Large intestine (tissue), 3 donors: ENCODE results near the gene BCOR. TPM values are rescaled to one million over a fixed set of nuclear protein-coding genes. Genes with fewer than 3 reads are reported as not detected.

Experiments used
- DNase-seq, 2 donors: peaks; one replicate each; pipeline versions ENCODE4 v3.0.0 to v3.0.0-alpha.2; 2013
- H3K27ac ChIP-seq: one replicate; pipeline ENCODE4 v1.5.1; 2013; ENCODE audit warnings: low read length
- H3K27me3 ChIP-seq: 2 replicates; pipeline ENCODE4 v1.6.1; 2013; ENCODE audit warnings: low read length; ENCODE audit not compliant: control insufficient read depth, insufficient read depth
- H3K36me3 ChIP-seq: 2 replicates; pipeline ENCODE4 v1.6.1; 2013; ENCODE audit warnings: low read length; ENCODE audit not compliant: control insufficient read depth, insufficient read depth
- H3K4me1 ChIP-seq: one replicate; pipeline ENCODE4 v1.6.1; 2013; ENCODE audit warnings: low read length; ENCODE audit not compliant: control insufficient read depth, insufficient read depth
- H3K4me3 ChIP-seq: one replicate; pipeline ENCODE4 v1.5.1; 2013; ENCODE audit warnings: low read length
- H3K9me3 ChIP-seq: one replicate; pipeline ENCODE4 v1.6.1; 2013; ENCODE audit warnings: mild to moderate bottlenecking, low read depth, low read length, moderate library complexity; ENCODE audit not compliant: control insufficient read depth
- WGBS: methylation state at CpG from one replicate; pipeline ENCODE4 v1.1.5; 2013; ENCODE audit warnings: low lambda C conversion rate; ENCODE audit not compliant: insufficient coverage; 5-methylcytosine and 5-hydroxymethylcytosine counted together
- polyA plus RNA-seq: library from polyadenylated mRNA; unstranded; fragments of 120-200 nt; gene quantifications from one replicate; pipeline ENCODE4 v1.2.1, GENCODE V29; 2013

Gene BCOR
- polyA plus RNA-seq, 1 donor = 35.3 TPM

- no peak overlapping the region for H3K4me3 ChIP-seq
- no peaks in the 10 kb centered on the region for H3K36me3 ChIP-seq
- WGBS = no CpG with 5 or more reads among the region's 3 CpGs
- no peak overlapping the region for H3K27ac ChIP-seq
- no peaks in the 10 kb centered on the region for H3K9me3 ChIP-seq
- no peaks in the 10 kb centered on the region for H3K27me3 ChIP-seq
- no peak for DNase-seq
- peaks cover 3% of the 10 kb centered on the region for H3K4me1 ChIP-seq
Measured at GRCh38 chrX:40112996-40113395, 15.2 kb upstream of the BCOR start.

GRCh38 chrX:40111868-40112267 lies 14.1 kb upstream of the BCOR start:
- Histone ChIP-seq H3K4me3 (no peak overlapping the region), H3K4me1 (peaks cover 11% of the 10 kb centered on the region), H3K36me3 (no peaks in the 10 kb centered on the region), H3K9me3 (no peaks in the 10 kb centered on the region), H3K27me3 (no peaks in the 10 kb centered on the region), H3K27ac (no peak overlapping the region)
- WGBS = no CpG with 5 or more reads among the region's 4 CpGs
- DNase-seq = no peak

GRCh38 chrX:40109288-40110008 lies 11.7 kb upstream of the BCOR start:
- peak overlapping the region; percentile 46 for H3K4me3 ChIP-seq
- no peaks in the 10 kb centered on the region for H3K9me3 ChIP-seq
- peak in 1 of 2 donors; percentile 46 for DNase-seq
- no peaks in the 10 kb centered on the region for H3K27me3 ChIP-seq
- no CpG with 5 or more reads among the region's 84 CpGs for WGBS
- H3K27ac ChIP-seq = peak overlapping the region; percentile 90
- no peaks in the 10 kb centered on the region for H3K36me3 ChIP-seq
- peaks cover 13% of the 10 kb centered on the region for H3K4me1 ChIP-seq

GRCh38 chrX:40108959-40109287 lies 11.2 kb upstream of the BCOR start:
- DNase-seq = peak in 1 of 2 donors; percentile 85
- H3K4me3 ChIP-seq = peak overlapping the region; percentile 46

GRCh38 chrX:40108162-40108958 lies 10.6 kb upstream of the BCOR start:
- H3K4me1 ChIP-seq = peaks cover 13% of the 10 kb centered on the region
- peak overlapping the region; percentile 90 for H3K27ac ChIP-seq
- WGBS = no CpG with 5 or more reads among the region's 66 CpGs
- H3K27me3 ChIP-seq = no peaks in the 10 kb centered on the region
- no peaks in the 10 kb centered on the region for H3K36me3 ChIP-seq
- DNase-seq = peak in 1 of 2 donors; percentile 88
- peak overlapping the region; percentile 39 for H3K4me3 ChIP-seq
- H3K9me3 ChIP-seq = no peaks in the 10 kb centered on the region

More at GRCh38 chrX:40108959-40109287, 11.2 kb upstream of the BCOR start:
- H3K27me3 ChIP-seq = no peaks in the 10 kb centered on the region
- peaks cover 13% of the 10 kb centered on the region for H3K4me1 ChIP-seq
- peak overlapping the region; percentile 90 for H3K27ac ChIP-seq
- H3K36me3 ChIP-seq = no peaks in the 10 kb centered on the region
- no CpG with 5 or more reads among the region's 48 CpGs for WGBS
- H3K9me3 ChIP-seq = no peaks in the 10 kb centered on the region

- peak overlapping the region; percentile 61 for H3K4me3 ChIP-seq
- peak in 1 of 2 donors; percentile 71 for DNase-seq
- peak overlapping the region; percentile 90 for H3K27ac ChIP-seq
- H3K9me3 ChIP-seq = no peaks in the 10 kb centered on the region
- no peaks in the 10 kb centered on the region for H3K27me3 ChIP-seq
- peaks cover 15% of the 10 kb centered on the region for H3K4me1 ChIP-seq
- H3K36me3 ChIP-seq = no peaks in the 10 kb centered on the region
- WGBS = no CpG with 5 or more reads among the region's 76 CpGs
Measured at GRCh38 chrX:40107291-40108161, 9.8 kb upstream of the BCOR start.

- no CpG with 5 or more reads among the region's 36 CpGs for WGBS
- Histone ChIP-seq H3K9me3 (no peaks in the 10 kb centered on the region), H3K27me3 (no peaks in the 10 kb centered on the region), H3K4me3 (peak overlapping the region; percentile 61), H3K36me3 (no peaks in the 10 kb centered on the region), H3K4me1 (peaks cover 15% of the 10 kb centered on the region), H3K27ac (peak overlapping the region; percentile 90)
- DNase-seq = no peak
Measured at GRCh38 chrX:40106676-40107290, 9.0 kb upstream of the BCOR start.

GRCh38 chrX:40105835-40106675 lies 8.3 kb upstream of the BCOR start:
- H3K9me3 ChIP-seq = no peaks in the 10 kb centered on the region
- H3K4me1 ChIP-seq = peaks cover 15% of the 10 kb centered on the region
- no peaks in the 10 kb centered on the region for H3K36me3 ChIP-seq
- WGBS = no CpG with 5 or more reads among the region's 85 CpGs
- DNase-seq = peak in 1 of 2 donors; percentile 74
- H3K4me3 ChIP-seq = peak overlapping the region; percentile 61
- no peaks in the 10 kb centered on the region for H3K27me3 ChIP-seq
- peak overlapping the region; percentile 96 for H3K27ac ChIP-seq

- H3K4me1 ChIP-seq = peaks cover 15% of the 10 kb centered on the region
- H3K27me3 ChIP-seq = no peaks in the 10 kb centered on the region
- peak overlapping the region; percentile 61 for H3K4me3 ChIP-seq
- peak overlapping the region; percentile 96 for H3K27ac ChIP-seq
- H3K9me3 ChIP-seq = no peaks in the 10 kb centered on the region
- peak in 1 of 2 donors; percentile 77 for DNase-seq
- no peaks in the 10 kb centered on the region for H3K36me3 ChIP-seq
- WGBS = no CpG with 5 or more reads among the region's 94 CpGs
Measured at GRCh38 chrX:40104985-40105834, 7.5 kb upstream of the BCOR start.
